GM19351 (cell line): ENCODE data around the gene SYTL3.

Experiments used
- ATAC-seq: cut with Tn5 transposase; IDR thresholded peaks from one replicate; pipeline ENCODE4 v1.9.1; 2021; ENCODE audit warnings: mild to moderate bottlenecking, moderate library complexity; ENCODE audit not compliant: unreplicated experiment

The SYTL3 gene

DNA sequence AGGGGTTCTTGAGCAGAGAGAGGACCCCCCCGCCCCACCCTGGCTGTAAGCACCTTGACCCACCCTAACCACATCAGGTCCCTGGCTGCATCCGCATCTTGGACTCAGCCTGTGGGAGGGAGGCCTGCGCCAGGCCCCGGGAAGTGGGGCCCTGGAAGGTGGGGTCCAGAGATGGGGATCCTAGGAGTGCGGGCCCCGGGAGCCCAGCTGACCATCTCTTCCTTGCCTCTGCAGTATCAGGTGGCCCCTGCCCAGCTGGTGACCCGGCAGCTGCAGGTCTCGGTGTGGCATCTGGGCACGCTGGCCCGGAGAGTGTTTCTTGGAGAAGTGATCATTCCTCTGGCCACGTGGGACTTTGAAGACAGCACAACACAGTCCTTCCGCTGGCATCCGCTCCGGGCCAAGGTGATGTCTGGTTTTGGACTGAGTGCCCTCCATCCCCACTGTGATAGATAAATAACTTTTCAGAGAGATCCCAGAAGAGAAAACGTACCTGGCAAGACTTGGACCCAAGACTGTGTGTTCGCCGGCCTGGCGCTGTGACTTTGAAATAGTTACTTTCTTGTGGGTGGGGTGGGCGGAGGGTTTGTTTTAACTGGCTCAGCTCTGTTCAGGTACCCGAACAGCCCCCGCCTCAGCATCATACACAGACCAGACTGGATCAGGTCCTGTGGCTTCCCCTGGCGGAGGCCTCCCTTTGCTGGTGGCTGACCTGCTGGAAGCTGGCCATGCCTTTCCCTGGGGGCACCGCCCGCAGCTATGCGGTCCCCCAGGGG lies 107.3 kb downstream of the SYTL3 start:
- no peak for ATAC-seq

- no peak for ATAC-seq
These were observed 107.9 kb downstream of the SYTL3 start for GRCh38 chr6:158757753-158758090.

DNA sequence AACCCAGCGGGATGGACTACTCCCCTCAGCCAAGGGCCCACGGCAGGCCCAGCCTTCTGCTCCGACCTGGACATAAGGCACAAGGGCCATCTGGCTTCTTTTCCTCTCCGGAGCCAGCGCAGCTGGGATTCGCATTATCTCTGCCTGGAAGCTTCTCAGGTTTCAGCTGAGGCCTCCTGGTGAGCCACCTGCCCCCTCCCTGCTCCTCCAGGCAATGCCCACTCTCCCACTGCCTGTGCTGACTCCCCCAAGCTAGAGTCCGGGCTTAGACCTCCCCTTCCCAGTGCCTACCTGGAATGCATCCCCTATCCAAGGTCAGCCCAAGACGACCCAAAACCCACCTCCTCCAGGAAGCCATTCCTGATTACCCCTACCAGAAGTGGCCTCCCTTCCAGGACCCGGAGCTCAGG lies 108.6 kb downstream of the SYTL3 start:
- ATAC-seq = no peak

DNA sequence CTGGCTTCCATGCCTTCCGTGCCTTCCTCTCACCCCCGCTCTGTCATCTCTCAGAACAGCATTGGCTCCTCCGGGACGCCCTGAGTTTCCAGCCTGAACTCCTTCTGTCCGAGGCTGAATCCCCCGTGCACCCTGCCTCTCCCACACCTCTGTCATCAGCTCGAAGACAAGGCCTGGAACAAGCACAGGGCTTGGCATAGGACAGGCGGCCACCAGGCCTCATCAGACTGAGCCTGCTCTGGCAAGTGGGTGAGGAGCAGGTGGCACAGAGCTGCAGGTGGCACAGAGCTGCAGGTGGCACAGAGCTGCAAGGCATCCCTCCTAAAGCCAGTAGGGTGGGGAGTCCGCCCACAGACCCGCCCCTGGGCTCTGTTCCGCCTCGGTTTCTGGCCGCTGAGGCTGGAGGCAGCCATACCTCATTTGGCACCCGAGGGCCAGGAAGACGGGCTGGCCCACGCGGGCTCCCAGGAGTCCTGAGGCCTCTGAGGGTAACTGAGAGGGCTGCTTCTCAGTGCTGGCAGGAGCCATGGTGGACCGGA lies 109.2 kb downstream of the SYTL3 start:
- ATAC-seq = no peak

DNA sequence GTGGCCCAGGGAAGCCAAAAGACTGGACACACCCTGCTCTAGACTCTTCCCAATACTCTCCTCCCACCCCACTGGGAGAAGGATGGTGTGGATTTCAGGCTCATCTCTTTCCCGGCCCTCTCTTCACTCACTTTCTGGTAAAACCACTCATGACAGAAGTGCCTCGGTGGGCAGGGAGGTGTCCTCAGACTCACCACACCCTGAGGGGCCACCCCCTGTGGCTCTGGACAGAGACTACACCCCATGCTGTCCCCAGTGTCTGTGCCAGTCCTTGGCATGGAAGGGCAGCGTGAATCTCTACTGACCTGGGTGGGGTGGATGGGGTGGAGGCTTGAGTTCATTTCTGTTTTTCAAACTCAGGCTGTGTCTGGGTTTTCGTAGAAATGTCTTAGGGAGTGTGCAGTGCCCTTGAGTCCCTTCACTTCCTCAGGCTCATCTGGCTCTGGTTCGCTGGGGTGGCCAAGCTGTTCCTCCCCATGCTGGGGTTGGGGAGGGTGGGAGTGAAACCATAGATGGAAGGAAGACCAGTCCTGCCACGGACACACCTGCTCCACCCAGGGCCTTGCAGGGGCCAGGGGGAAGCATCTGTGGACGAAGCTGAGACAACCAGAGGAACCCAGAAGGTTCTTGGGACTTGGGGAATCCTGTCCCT lies 110.2 kb downstream of the SYTL3 start:
- no peak for ATAC-seq

DNA sequence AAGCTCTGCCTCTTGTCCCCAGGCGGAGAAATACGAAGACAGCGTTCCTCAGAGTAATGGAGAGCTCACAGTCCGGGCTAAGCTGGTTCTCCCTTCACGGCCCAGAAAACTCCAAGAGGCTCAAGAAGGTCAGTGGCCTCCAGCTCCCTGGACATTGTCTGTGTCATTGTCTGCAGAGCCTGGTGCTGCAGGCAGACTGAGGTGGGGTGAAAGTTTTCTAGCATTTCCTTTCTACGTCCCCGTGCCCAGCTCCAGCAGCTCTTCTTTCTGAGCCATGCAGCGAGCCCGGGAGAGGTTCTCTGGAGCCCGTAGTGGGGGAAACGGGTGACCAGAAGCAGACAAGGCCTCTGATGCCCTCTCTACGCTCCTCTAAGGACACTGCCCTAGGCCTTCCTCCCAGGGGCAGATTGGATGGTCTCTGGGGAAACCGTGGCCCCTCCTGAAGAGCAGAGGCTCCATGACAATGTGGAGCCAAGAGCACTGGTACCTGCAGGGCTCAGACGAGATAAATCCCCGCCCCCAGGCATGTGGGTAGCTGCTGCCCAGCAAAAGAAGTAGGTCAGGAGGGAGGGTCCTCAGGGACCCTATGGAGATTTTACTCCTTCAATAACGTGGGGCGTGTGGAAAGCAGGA lies 110.9 kb downstream of the SYTL3 start:
- no peak for ATAC-seq

DNA sequence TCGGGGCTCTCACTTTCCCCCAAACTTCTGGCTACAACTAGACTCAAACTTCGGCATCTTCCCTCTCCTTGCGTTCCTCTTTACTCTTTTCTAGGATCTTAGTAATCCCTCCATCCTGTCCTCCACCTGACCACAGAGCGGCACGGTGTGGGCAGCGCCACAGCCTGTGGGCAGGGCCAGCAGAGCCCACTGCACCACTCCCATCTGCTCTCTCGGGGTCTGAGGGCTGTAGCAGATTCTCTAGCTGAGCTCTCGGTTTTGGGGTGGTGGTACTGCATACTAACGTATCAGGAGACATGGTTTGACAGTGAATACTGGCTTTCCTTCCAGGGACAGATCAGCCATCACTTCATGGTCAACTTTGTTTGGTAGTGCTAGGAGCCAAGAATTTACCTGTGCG lies 111.9 kb downstream of the SYTL3 start:
- ATAC-seq = no peak

- no peak for ATAC-seq
These were observed 113.1 kb downstream of the SYTL3 start for GRCh38 chr6:158762787-158763433.

GRCh38 chr6:158763434-158764182 lies 113.8 kb downstream of the SYTL3 start:
- no peak for ATAC-seq

- no peak for ATAC-seq
These were observed 114.5 kb downstream of the SYTL3 start for GRCh38 chr6:158764183-158764849.

- ATAC-seq = no peak
These were observed 115.1 kb downstream of the SYTL3 start for GRCh38 chr6:158764926-158765325.

GRCh38 chr6:158765499-158766068 lies 115.7 kb downstream of the SYTL3 start:
- no peak for ATAC-seq

DNA sequence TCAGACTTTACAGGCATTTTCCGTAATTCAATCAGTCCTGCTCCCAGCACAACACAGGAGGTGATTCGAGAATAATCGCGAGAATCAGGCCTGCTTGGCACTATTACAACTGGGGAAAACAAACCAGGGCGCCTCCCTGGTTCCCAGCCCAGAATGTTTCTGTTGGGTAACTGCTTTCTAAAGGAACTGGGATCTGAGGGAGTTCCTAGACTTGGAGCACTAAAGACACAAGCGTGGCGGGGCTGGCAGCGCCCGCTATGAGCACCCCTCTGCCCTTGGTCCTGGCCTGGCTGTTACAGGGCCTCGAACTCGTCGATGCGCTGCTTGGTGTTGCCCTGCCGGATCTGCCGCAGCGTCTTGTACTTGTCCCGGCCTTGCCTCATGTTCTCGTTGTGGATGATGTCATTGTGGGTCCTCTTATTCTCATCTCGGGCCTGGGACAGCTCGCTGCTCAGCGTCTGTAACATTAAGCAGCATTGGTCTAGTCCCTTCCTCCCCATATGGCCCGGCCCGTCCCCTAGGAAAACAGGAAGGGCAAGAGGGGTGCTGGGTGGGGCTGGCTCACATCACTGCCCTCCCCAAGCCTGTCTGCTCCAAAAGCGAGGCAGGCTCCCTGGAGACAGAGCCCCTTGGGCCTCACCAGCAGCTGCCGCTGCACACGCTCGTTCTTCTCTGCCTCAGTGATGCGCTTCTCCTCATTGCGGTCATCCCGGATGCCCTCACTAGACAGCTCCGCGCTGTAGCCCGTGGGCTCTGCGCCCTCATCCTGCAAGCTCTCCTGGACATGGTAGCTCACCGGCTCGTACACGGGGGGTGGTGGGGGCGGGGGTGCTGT lies 117.0 kb downstream of the SYTL3 start:
- no peak for ATAC-seq

GRCh38 chr6:158767709-158768108 lies 117.9 kb downstream of the SYTL3 start:
- ATAC-seq = no peak

DNA sequence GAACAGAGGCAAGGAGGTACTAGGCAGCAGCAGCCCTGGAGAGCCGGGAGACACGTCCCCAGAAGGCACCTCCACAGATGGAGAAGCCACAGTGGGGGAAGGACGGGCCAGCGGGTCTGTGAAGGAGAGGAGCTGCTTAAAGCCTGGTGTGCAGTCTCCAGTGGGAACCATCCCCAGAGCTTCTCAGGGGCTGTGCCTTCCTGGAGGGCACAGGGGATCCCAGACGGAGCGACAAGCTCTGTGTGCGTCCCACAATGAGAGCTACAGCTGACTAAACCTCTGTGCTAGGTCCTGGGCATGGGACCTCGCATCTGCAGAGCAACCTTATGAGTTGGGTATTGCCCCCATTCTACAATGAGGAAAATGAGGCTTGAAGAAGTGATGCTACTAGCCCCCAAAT lies 118.6 kb downstream of the SYTL3 start:
- no peak for ATAC-seq

DNA sequence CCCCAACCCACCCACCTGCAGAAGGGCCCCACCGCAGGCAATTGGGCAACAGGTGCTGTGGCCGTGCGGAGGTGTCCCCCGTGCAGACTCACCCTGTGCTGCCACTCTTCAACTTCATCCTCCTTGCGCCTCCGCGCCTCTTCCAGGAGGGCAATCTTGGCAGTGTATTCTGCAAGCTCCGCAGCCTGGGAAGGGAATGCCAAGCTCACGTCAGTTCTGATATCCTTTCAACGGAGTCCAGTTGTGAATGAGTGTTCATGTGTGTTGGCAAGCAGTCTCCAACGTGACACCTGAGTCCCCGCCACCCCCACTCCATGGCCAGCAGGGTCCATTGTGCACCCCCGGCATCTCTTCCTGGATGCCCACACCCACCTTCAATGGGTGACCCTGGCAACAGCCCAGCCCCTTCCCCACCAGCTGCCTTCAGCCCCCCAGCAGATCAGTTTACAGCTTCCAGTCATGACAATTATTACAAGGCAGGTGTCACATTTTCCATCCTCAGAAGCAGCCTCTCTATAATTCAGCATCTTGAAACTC lies 119.4 kb downstream of the SYTL3 start:
- ATAC-seq = no peak

GRCh38 chr6:158769771-158770432 lies 120.0 kb downstream of the SYTL3 start:
- no peak for ATAC-seq
